ENCODE measurements around the gene SNORC.

Gene SNORC

DNA sequence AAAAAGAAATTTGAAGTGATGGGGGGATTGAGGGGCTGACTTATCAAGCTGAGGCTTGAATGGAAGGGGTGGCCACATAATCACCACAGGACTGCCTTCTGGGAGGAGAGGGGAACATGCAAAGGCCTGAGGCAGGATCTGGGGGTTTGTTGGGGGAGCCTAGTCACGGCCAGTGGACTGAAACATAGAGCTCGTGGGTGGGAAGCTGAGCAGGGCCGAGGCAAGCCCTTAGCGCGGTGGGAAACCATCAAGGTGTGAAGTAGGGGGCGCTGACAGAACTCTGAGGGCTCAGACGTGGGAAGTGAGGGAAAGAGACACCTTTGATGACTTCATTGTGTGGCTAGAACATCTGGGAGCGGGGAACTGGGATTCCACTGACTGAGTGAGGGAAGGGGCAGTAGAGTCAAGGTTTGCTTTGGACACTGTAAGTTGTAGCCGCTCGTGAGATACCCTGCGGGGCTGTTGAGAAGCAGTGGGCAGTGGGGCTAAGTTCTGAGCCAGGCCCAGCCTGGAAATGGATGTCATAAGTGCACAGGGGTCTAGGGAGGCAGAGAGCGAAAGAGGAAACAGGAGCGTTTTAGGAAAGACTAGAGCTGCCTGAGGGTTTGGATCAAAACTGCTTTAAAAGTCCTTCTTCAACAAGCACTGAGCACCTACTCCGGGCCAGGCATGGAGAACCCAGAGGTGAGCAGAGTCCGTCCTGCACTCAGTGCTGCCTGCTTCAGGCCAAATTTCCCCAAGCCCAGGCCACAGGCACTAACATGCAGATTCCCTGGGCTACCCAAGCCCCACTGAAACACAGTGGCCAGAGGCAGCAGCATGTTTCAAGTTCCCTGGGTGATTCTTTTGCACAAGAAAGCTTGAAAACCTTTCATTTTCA is 686 bp upstream of the SNORC start:
- no peak for TF ChIP-seq CTCF (conservative IDR thresholded peaks at IDR 0.05)
- H3K27ac ChIP-seq, result no peak overlapping the region

GRCh38 chr2:232870766-232871371 is 805 bp downstream of the SNORC start:
- TF ChIP-seq CTCF (conservative IDR thresholded peaks at IDR 0.05), result no peak
- no peak overlapping the region for H3K27ac ChIP-seq

DNA sequence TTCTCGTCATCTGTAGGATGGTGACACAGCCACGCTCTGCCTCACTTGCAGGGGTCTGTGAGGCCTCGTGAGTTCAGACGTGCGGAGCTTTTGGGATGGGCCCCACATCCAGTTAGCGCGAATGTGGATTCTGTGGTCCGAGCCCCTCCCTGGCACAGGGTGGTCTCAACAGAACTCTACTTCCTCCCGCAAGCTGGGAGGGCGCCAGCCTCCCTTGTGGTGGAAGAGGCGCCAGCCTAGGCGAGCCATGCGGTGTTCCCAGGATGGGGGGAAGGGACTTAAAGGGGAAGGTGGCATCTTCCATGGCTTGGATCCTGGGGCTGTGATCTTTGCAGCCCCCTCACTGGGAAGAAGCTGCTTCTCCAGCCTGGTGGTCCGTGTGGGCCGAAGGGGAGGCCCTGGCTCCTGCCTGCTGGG is 1.4 kb downstream of the SNORC start:
- H3K27ac ChIP-seq, result no peak overlapping the region
- TF ChIP-seq CTCF (conservative IDR thresholded peaks at IDR 0.05), result no peak

- TF ChIP-seq CTCF (conservative IDR thresholded peaks at IDR 0.05), result no peak
- H3K27ac ChIP-seq, result no peak overlapping the region
These were observed 2.0 kb downstream of the SNORC start for GRCh38 chr2:232871835-232872736.

GRCh38 chr2:232872826-232873225 is 2.8 kb downstream of the SNORC start:
- no peak for TF ChIP-seq CTCF (conservative IDR thresholded peaks at IDR 0.05)
- no peak overlapping the region for H3K27ac ChIP-seq

GRCh38 chr2:232873292-232873908 is 3.3 kb downstream of the SNORC start:
- no peak overlapping the region for H3K27ac ChIP-seq
- TF ChIP-seq CTCF (conservative IDR thresholded peaks at IDR 0.05), result no peak
